ENCODE measurements around the gene TBC1D2B.
"Not testable (repeated sequence)": the region's sequence is repeated elsewhere in the genome, so short reads cannot be mapped to it uniquely, and the experiment has no call there.

DNA sequence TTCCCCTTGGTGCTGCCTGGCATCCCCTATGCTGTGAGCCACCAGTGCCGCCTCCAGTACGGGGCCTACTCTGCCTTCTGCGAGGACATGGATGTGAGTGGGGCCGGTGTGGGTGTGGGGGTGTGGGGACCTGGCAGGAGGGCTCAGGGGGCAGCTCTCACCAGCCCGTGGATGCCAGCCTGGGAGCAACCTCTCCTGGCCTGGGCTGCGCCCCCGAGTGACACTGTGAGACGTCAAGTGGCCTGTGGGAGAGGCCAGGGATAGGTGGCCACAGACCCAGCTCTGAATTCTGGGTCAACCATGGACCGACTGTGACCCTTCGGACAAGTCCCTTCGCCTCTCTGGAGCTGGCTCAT is 101.4 kb downstream of the TBC1D2B start:
- TF ChIP-seq, protein P1, sequence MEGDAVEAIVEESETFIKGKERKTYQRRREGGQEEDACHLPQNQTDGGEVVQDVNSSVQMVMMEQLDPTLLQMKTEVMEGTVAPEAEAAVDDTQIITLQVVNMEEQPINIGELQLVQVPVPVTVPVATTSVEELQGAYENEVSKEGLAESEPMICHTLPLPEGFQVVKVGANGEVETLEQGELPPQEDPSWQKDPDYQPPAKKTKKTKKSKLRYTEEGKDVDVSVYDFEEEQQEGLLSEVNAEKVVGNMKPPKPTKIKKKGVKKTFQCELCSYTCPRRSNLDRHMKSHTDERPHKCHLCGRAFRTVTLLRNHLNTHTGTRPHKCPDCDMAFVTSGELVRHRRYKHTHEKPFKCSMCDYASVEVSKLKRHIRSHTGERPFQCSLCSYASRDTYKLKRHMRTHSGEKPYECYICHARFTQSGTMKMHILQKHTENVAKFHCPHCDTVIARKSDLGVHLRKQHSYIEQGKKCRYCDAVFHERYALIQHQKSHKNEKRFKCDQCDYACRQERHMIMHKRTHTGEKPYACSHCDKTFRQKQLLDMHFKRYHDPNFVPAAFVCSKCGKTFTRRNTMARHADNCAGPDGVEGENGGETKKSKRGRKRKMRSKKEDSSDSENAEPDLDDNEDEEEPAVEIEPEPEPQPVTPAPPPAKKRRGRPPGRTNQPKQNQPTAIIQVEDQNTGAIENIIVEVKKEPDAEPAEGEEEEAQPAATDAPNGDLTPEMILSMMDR (IDR thresholded peaks at IDR 0.05) = not testable (repeated sequence)
- not testable (repeated sequence) for TF ChIP-seq POLR2A (IDR thresholded peaks at IDR 0.05)

Data from testis (tissue), 2 donors.